SH-SY5Y (cell line): ENCODE results near the gene SPSB1.

ENCODE experiments used
- GATA2 ChIP-seq: IDR thresholded peaks from 2 replicates; pipeline ENCODE4 v1.6.1; 2011; ENCODE audit warnings: mild to moderate bottlenecking, low read depth, low read length
- GATA3 ChIP-seq: IDR thresholded peaks from 2 replicates; pipeline ENCODE4 v1.6.1; 2011; ENCODE audit warnings: low read depth, mild to moderate bottlenecking, low read length, moderate library complexity

DNA sequence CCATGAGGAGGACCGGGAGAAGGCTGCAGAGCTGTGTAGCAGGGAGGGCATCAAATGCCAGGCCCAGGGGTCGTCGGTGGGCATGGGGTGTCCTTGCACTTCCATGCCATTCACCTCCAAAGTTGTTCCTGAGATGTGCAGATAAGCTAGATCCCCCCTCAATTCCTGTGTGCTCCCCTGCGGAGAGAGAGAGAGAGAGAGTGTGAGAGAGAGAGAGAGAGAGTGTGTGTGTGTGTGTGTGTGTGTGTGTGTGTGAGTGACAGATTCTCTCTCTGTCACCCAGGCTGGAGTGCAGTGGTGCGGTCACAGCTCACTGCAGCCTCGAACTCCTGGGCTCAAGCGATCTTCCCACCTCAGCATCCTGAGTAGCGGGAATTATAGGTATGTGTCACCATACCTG, 16.4 kb downstream of the SPSB1 start:
- no peak for TF ChIP-seq GATA2
- TF ChIP-seq GATA3, result no peak
